ENCODE results near the gene LRRC4.

DNA sequence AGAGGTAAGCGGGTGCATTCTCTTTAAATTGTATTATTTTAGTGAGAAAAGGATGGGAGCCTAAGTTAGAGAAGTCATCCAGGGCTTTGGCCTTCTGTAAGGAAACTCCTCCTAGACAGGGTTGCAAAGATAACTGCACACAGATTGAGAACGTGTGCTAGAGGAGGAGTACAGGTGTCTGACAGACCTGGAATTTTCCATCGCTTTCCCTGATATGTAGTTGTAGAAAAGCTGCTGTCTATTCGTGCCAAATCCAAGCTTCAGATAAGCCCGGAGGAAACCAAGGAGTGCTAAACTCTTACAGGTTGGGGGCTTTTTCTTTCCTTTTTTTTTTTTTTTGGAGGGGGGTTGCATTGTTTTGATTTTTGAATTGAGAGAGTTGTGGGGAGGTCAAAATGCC is 23.1 kb downstream of the LRRC4 start:
- no peak for TF ChIP-seq CTCF (IDR thresholded peaks at IDR 0.05)
- no peak for TF ChIP-seq POLR2A (IDR thresholded peaks at IDR 0.05)

Data from testis (tissue), 2 donors.